ENCODE data around the gene AMZ1. TPM values are rescaled to one million over a fixed set of nuclear protein-coding genes. Genes with fewer than 3 reads are reported as not detected.

AMZ1 gene
- total and polyA plus RNA-seq, 9 donors: 0.15 to 2.6 (median 0.65) TPM; not detected in 1

GRCh38 chr7:2652736-2653060 is 35.3 kb upstream of the AMZ1 start:
- Histone ChIP-seq H3K4me3 (no peak overlapping the region), H3K4me1 (ENCODE audit: insufficient read depth) (no peaks in the 10 kb centered on the region), H3K27ac (no peak overlapping the region), H3K36me3 (no peaks in the 10 kb centered on the region), H3K27me3 (no peaks in the 10 kb centered on the region), H3K9me3 (no peaks in the 10 kb centered on the region)
- intact Hi-C loops (cut with DNase I): no loop called here
- DNase-seq: no peak
- 91 to 96% (median 94%) methylated on average over 11 to 12 of the region's 12 CpGs for WGBS, 3 donors
- TF ChIP-seq CTCF (IDR thresholded peaks at IDR 0.05) (no peak), EP300 (IDR thresholded peaks at IDR 0.05) (no peak), POLR2A (IDR thresholded peaks at IDR 0.05) (no peak)

- 73 to 83% (median 76%) methylated on average over 5 of the region's 5 CpGs for WGBS, 3 donors
- DNase-seq: no peak
These were observed 33.9 kb upstream of the AMZ1 start for GRCh38 chr7:2654059-2654458.

GRCh38 chr7:2655870-2656614 is 32.0 kb upstream of the AMZ1 start:
- no peak overlapping the region for H3K27ac ChIP-seq
- DNase-seq: peak in 1 of 5 donors; percentile 19
- H3K27me3 ChIP-seq: no peaks in the 10 kb centered on the region
- WGBS, 3 donors: 90 to 94% (median 91%) methylated on average over 29 of the region's 29 CpGs
- no peak for TF ChIP-seq CTCF (IDR thresholded peaks at IDR 0.05)
- TF ChIP-seq POLR2A (IDR thresholded peaks at IDR 0.05): no peak
- TF ChIP-seq EP300 (IDR thresholded peaks at IDR 0.05): no peak
- intact Hi-C loops (cut with DNase I): no loop called here
- no peaks in the 10 kb centered on the region for H3K4me1 ChIP-seq (ENCODE audit: insufficient read depth)
- H3K36me3 ChIP-seq: no peaks in the 10 kb centered on the region
- H3K4me3 ChIP-seq: no peak overlapping the region
- no peaks in the 10 kb centered on the region for H3K9me3 ChIP-seq

More at GRCh38 chr7:2654059-2654458, 33.9 kb upstream of the AMZ1 start:
- Histone ChIP-seq H3K9me3 (no peaks in the 10 kb centered on the region), H3K4me1 (ENCODE audit: insufficient read depth) (no peaks in the 10 kb centered on the region), H3K4me3 (no peak overlapping the region), H3K36me3 (no peaks in the 10 kb centered on the region), H3K27me3 (no peaks in the 10 kb centered on the region), H3K27ac (no peak overlapping the region)
- TF ChIP-seq POLR2A (IDR thresholded peaks at IDR 0.05): no peak
- intact Hi-C loops (cut with DNase I): no loop called here

- H3K27ac ChIP-seq: no peak overlapping the region
- WGBS, 3 donors: 43 to 95% (median 70%) methylated on average over 2 of the region's 2 CpGs
- H3K4me1 ChIP-seq (ENCODE audit: insufficient read depth): no peaks in the 10 kb centered on the region
- H3K9me3 ChIP-seq: no peaks in the 10 kb centered on the region
- H3K27me3 ChIP-seq: no peaks in the 10 kb centered on the region
- TF ChIP-seq CTCF (IDR thresholded peaks at IDR 0.05) (no peak), EP300 (IDR thresholded peaks at IDR 0.05) (no peak), POLR2A (IDR thresholded peaks at IDR 0.05) (no peak)
- DNase-seq: no peak
- intact Hi-C loops (cut with DNase I): no loop called here
- no peak overlapping the region for H3K4me3 ChIP-seq
- H3K36me3 ChIP-seq: no peaks in the 10 kb centered on the region
These were observed 30.8 kb upstream of the AMZ1 start for GRCh38 chr7:2657208-2657607.

GRCh38 chr7:2657920-2658671 is 29.9 kb upstream of the AMZ1 start:
- 88 to 92% (median 91%) methylated on average over 31 to 33 of the region's 33 CpGs for WGBS, 3 donors
- Histone ChIP-seq H3K27me3 (no peaks in the 10 kb centered on the region), H3K27ac (no peak overlapping the region), H3K4me1 (ENCODE audit: insufficient read depth) (peaks cover 4% of the 10 kb centered on the region), H3K4me3 (no peak overlapping the region), H3K36me3 (no peaks in the 10 kb centered on the region), H3K9me3 (no peaks in the 10 kb centered on the region)
- TF ChIP-seq EP300 (IDR thresholded peaks at IDR 0.05): no peak
- no peak for TF ChIP-seq CTCF (IDR thresholded peaks at IDR 0.05)
- no peak for TF ChIP-seq POLR2A (IDR thresholded peaks at IDR 0.05)
- DNase-seq: peak in 1 of 5 donors; percentile 27
- intact Hi-C loops (cut with DNase I): no loop called here

Data from ovary (tissue), 9 donors.